GM18951 (cell line): ENCODE data around the gene CFAP77.

Experiments
- POLR2A ChIP-seq: IDR thresholded peaks from 4 replicates; pipeline ENCODE4 v1.6.1; 2011; ENCODE audit warnings: mild to moderate bottlenecking; ENCODE audit not compliant: insufficient read length, insufficient read depth; ENCODE audit errors: extremely low read depth
- in situ Hi-C: fragments of 300-500 bp; cut with MboI; formaldehyde crosslinking; loops from one replicate; pipeline ENCODE4 v1.12.0; 2022; ENCODE audit warnings: low sequenced_read_pairs, mixed read lengths, inconsistent platforms; ENCODE audit not compliant: unreplicated experiment

The CFAP77 gene

DNA sequence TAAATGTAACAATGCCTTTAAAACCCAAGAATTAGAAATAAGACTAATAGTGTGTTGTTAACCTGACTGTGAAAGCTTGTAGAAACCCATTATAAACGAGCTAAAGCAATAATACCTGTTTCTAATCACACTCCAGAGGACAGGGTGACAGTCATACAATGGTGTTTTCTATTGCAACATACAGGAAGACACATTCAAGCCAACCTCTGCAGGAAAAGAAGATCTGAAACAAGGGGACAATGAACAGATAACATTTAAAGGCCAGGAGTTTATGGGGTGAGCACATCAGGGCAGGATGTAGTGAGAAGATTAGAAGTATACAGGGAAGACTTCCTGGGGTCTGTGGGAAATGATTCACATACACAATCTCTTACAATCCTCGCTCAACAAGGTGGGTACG is 186.2 kb downstream of the CFAP77 start:
- no peak for TF ChIP-seq POLR2A
- in situ Hi-C loops, result no loop called here

DNA sequence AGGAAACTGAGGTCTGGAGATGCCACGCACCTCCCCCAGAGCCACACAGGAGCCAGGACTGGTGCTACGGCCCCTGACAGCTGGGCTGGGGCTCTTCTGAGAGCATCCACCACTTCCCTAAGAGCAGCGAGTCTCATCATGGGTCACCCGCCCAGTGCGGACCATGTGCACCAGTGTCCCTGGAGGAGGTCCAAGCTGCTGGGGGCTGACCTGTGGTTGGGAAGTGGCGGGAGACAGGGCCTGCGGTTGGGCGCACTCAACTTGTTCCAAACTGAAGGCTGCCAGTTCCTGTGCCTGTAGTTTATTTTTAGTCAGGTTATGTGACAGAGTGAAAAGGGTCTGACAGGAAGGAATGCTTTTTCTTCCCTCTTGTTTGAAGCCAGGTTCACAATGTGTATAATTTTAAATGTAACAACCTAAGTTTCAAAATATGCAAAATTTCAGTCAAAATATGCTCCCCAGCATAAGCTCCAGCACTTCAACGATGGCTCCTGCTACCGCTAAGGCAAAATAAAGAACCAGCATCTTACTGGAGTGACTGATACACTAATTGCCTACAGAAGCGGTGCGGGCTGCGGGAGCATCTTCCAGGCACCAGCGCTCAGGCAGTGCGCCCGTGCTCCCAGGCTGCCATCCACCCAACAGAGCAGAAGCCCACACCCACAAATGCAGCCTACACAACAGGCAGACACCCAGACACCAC is 187.2 kb downstream of the CFAP77 start:
- no peak for TF ChIP-seq POLR2A
- in situ Hi-C loops, result no loop called here

DNA sequence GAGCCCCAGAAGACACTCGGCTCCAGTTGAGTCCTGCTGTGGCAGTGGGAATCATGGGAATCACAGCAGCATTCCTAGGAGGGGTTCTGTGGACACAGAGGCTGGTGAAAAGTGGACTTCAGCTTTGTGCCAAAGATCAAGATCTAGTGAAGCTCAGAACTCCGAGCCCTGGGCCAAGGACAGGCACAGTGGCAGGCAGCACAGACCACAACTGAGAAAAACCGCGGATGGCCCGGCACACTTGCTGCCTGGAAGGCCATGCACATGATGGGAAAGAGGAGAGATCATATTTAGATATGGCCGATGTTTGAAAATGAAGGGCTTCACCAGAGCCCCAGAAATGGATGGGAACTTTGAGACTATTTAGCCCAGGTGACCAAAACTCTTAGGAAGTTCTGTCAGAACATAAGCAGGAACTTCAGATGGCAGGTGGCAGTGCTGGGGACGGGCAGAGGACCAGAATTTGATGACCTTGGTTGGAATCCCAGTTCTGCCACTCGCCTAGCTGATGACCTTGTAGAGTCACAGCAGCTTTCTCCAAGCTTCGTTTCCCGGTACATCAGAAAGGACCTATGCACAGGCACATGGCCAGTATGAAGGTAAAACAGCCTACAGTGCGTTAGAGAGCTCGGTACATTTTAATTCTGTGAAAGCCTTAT is 190.4 kb downstream of the CFAP77 start:
- TF ChIP-seq POLR2A, result no peak
- in situ Hi-C loops, result no loop called here

DNA sequence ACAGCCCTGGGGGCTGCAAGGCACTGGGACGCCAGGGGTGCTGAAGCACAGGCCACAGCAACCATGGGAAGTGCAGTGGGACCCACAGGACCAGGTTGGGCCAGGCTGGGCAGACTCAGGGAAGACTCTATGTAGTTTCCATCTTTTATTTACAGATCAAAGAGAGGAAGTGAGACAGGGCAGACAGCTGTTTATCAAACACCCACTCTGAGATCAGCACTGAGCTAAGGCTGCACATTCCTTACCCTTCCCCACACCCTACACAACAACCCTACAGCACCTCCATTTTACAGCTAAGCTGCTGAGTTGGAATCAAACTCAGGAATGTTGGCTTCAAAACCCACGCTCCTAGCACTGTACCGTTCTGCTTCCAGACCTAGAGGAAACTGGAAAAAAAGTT is 192.2 kb downstream of the CFAP77 start:
- no peak for TF ChIP-seq POLR2A
- in situ Hi-C loops, result no loop called here

DNA sequence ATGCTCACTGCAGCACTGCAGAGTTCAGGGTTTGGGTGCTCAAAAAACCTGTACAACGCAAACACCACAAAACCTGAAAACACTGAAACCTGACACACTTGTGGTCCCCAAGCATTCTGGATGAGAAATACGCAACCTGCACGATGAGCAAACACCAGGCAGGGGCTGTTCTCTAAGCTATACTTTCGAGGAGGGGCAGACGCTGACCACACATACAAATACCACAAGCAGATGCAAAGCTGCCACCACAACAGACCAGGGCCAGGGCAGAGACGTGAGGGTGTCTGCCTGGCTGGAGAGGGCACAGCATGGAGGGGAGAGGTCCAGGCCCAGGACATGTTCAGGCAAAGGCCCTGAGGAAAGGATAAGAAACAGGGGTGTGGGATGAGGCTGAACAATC is 195.4 kb downstream of the CFAP77 start:
- in situ Hi-C loops, result no loop called here
- no peak for TF ChIP-seq POLR2A

DNA sequence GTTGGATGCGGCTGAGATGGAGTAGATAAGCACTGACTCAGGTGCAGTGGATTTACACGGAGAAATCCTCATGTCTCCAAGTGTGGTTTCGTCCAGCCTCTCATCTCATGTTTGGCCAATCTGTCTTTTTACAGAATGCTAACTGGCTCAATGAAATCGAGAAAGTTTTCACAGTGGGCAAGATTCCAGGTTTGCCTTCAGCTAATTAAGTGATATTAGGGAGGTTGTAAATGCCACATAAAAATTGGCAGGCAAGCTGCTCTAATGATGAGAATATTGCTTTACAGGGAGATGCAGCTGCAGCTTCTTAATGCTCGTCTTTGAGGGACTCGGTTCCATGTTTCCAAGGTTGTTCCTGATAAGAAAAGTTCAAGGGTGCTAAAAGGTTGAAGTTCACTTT is 196.1 kb downstream of the CFAP77 start:
- TF ChIP-seq POLR2A, result no peak
- in situ Hi-C loops, result no loop called here

DNA sequence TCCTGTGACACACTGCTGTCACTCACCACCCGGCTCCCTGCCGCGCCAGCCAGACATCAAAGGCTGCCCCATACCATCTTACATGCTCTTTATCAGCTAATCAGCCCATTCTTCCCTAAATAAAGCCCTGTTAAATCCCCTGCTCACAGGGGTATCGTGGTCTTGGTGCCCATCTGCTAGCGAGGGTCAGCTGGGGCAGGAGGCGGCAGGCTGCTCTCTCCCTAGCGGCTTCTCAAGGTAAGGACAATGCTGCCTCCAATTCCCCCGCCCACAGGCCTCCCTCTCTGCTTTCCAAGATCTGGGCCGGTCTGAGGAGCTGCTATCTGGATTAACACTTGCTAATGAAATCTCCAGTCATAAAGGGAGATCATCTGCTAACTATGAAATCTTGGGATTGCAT is 199.2 kb downstream of the CFAP77 start:
- TF ChIP-seq POLR2A, result no peak
- in situ Hi-C loops, result no loop called here

DNA sequence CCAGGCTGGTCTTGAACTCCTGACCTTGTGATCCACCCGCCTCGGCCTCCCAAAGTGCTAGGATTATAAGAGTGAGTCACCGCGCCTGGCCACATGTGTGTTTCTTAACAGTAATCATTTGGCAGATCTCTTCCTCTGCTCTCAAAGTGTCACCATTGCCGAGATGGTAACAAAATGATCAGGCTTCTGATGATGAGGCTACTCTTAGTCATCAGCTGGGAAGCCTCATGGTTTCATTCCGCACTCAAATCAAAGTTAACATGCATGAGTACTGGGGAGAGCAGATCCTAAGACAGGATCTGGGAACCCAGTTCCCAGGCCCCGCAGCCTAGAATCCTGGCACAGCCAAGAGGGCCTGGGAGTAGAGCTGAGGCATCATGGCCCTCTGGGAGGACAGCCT is 199.8 kb downstream of the CFAP77 start:
- no peak for TF ChIP-seq POLR2A
- in situ Hi-C loops, result no loop called here

DNA sequence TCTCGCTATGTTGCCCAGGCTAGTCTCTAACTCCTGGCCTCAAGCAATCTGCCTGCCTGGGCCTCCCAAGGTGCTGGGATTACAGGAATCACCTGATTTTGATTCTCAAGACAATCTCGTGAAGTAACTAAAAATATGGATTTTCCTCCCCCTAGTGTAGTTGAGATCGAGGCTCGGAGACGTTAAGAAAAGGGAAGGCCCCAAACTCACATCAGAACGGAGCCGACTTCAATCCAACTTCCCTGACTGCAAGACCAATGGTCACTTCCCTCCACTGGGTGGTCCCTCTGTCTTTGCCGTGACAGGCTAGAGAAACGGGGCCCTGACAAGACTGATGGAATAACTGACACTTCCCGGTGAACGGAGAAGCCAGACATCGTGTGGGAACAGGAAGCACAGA is 200.7 kb downstream of the CFAP77 start:
- no peak for TF ChIP-seq POLR2A
- in situ Hi-C loops, result no loop called here

DNA sequence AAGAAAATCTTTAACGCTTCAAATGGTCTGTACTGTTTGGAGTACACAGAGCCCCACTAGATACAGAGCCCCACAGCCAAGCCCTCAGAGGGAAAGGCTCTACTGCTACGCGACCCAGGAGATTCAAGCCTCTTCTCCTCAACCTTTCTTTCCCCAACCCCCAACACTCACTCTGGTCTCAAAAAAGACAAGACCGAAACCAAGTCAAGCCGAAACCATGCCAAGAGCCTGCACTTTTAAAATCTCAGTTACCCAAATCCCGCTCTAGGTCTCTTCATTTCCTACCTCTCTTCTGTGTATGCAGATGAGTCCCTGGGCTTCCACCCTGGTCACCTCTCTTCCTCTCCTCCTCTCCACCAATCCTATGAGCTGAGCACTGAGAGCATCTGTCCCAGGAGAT is 204.3 kb downstream of the CFAP77 start:
- in situ Hi-C loops, result no loop called here
- no peak for TF ChIP-seq POLR2A

DNA sequence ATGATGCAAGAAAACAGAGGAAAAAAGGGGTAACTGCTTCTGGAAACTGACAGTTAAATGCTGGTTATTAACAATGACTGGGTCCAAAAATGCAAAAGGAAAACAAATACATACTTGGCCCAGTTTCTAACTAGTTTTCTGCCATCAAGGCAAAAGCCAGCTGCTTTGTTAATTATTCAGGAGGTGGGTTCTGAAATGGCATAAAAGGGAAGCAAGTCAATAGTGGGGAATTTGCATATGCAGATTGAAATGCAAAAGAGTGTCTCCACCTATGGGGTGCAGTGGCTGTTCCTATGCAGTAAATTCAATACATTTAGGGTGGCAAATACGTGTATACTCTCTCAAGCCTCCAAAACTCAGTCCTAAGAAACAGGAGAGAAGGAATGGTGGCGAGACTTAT is 205.8 kb downstream of the CFAP77 start:
- in situ Hi-C loops, result no loop called here
- TF ChIP-seq POLR2A, result no peak

DNA sequence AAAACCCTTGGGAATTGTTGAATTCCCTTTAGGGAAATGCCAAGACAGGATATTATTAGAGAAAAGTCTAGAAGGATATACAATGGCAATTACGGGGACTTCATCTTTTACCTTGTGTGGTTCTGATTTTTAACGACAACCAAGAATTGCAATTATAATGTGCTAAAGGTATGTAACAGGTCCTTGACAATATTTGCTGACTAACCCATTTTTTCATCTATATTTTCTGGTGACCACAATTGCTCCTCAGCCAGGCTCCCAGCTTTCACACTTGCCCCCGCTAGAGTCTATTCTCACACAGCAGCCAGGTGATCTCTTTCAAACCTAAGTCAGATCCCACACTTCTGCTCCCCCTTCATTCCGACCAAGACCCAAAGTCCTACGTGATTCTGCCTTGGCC is 206.7 kb downstream of the CFAP77 start:
- in situ Hi-C loops, result no loop called here
- TF ChIP-seq POLR2A, result no peak

DNA sequence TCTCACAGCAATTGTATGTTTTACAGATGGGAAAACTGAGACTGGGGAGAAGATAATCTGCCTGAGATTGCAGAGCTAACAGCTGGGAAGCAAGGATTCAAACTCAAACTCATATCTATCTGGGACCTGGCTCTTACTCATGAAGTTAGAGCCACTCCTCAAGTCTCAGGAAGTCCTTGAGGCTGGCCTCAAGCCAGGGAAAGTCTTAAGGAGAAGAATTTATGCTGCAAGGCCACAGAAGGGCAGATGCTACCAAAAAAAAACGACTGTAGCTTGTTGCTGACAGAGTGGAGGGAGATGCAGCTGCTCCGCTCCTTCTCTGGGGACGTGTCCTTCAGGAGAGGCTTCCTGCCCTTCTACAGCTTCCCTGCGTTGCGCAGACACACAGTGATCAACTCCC is 212.1 kb downstream of the CFAP77 start:
- in situ Hi-C loops, result no loop called here
- no peak for TF ChIP-seq POLR2A
